HCT116 (cell line): ENCODE data around the gene PIK3CB. TPM values are rescaled to one million over a fixed set of nuclear protein-coding genes. Genes with fewer than 3 reads are reported as not detected.

ENCODE experiments used
- ATAC-seq: fragments of 200-7000 bp; cut with Tn5 transposase; 2 replicates; pipeline ENCODE4 v1.9.1; 2020; ENCODE audit warnings: mild to moderate bottlenecking, moderate library complexity
- BruUV-seq: library from RNA; stranded (reverse); fragments of 400-500 nt; replicated peaks from 2 replicates; lab custom pipeline; 2021; lab: Mats Ljungman, UMichigan
- CTCF ChIA-PET: fragments of 300-600 bp; sonication (Branson Sonifier 250); formaldehyde crosslinking; loops from one replicate; lab custom pipeline; 2021; ENCODE audit warnings: antibody characterized with exemption; lab: Charles Lee
- POLR2A ChIA-PET: fragments of 300-600, 350-600 bp; sonication (Branson Sonifier 250); formaldehyde crosslinking; loops from one replicate; lab custom pipeline; 2021; ENCODE audit warnings: antibody characterized with exemption; lab: Charles Lee
- RAD21 ChIA-PET, 2 experiments: fragments of 300-600 bp; sonication (Branson Sonifier 250); formaldehyde crosslinking; loops; one replicate each; lab custom pipeline; 2023; ENCODE audit warnings: low total read pairs in 2 of 2; ENCODE audit not compliant: uncharacterized antibody in 2 of 2, unreplicated experiment in 2 of 2, low non-redundant PET in 1 of 2; lab: Charles Lee
- DNase-seq: peaks from one replicate; pipeline ENCODE4 v3.0.0-alpha.2; 2010; ENCODE audit warnings: low read depth, low spot score
- H2AFZ ChIP-seq: fragments of 200-600 bp; shearing (Covaris generic), sonication (generic); 2 replicates; pipeline ENCODE4 v1.6.1; 2017; ENCODE audit warnings: low read depth, mixed run types, mixed read lengths, antibody characterized with exemption, low read length; ENCODE audit not compliant: poor library complexity, severe bottlenecking
- H3K27ac ChIP-seq: 2 replicates; pipeline ENCODE4 v1.5.1; 2012; ENCODE audit warnings: low read depth, low read length
- H3K27me3 ChIP-seq: fragments of 200-600 bp; sonication (generic); 2 replicates; pipeline ENCODE4 v1.6.1; 2016; ENCODE audit warnings: mixed run types, low read length, mixed read lengths; ENCODE audit not compliant: insufficient read depth
- H3K36me3 ChIP-seq, 2 experiments: fragments of 200-500 bp in 1 of 2; fragments of 200-600 bp in 1 of 2; sonication (Bioruptor generic) in 1 of 2; sonication (generic) in 1 of 2; 2 replicates each; pipeline versions ENCODE4 v1.5.1 to v1.6.1; 2014 to 2016; ENCODE audit warnings: low read length in 2 of 2, inconsistent platforms in 1 of 2, mixed read lengths in 1 of 2, mixed run types in 1 of 2; ENCODE audit not compliant: insufficient read depth in 2 of 2, control insufficient read depth in 1 of 2
- H3K4me1 ChIP-seq, 2 experiments: fragments of 200-600 bp in 1 of 2; sonication (generic) in 1 of 2; 2 replicates each; pipeline versions ENCODE4 v1.5.1 to v1.6.1; 2012 to 2017; ENCODE audit warnings: low read length in 2 of 2, inconsistent platforms in 1 of 2, mild to moderate bottlenecking in 1 of 2, mixed read lengths in 1 of 2, mixed run types in 1 of 2, moderate library complexity in 1 of 2; ENCODE audit not compliant: insufficient read depth in 2 of 2, control insufficient read depth in 1 of 2
- H3K4me2 ChIP-seq: fragments of 200-600 bp; sonication (generic); 2 replicates; pipeline ENCODE4 v1.6.1; 2017; ENCODE audit warnings: mixed run types, low read length, mixed read lengths
- H3K4me3 ChIP-seq, 2 experiments: fragments of 200-600 bp in 1 of 2; sonication (generic) in 1 of 2; replicated peaks in 1 of 2; 2 replicates each; pipeline ENCODE4 v1.5.1; 2011 to 2016; ENCODE audit warnings: low read length in 2 of 2, control low read depth in 1 of 2, low read depth in 1 of 2, mild to moderate bottlenecking in 1 of 2, mixed read lengths in 1 of 2, mixed run types in 1 of 2
- H3K79me2 ChIP-seq: fragments of 200-600 bp; sonication (generic); 2 replicates; pipeline ENCODE4 v1.6.1; 2017; ENCODE audit warnings: mild to moderate bottlenecking, mixed run types, low read length, moderate library complexity, mixed read lengths; ENCODE audit not compliant: insufficient read depth
- H3K9ac ChIP-seq: fragments of 200-600 bp; sonication (generic); 2 replicates; pipeline ENCODE4 v1.6.1; 2016; ENCODE audit warnings: low read length, mixed read lengths
- H3K9me2 ChIP-seq: fragments of 200-600 bp; sonication (generic), shearing (Covaris generic); 2 replicates; pipeline ENCODE4 v1.6.1; 2017; ENCODE audit warnings: mixed run types, mild to moderate bottlenecking, moderate library complexity; ENCODE audit not compliant: insufficient read depth
- H3K9me3 ChIP-seq, 2 experiments: fragments of 200-500 bp in 1 of 2; fragments of 200-600 bp in 1 of 2; sonication (Bioruptor generic) in 1 of 2; sonication (generic) in 1 of 2; 2 replicates each; pipeline ENCODE4 v1.6.1; 2014 to 2017; ENCODE audit warnings: low read length in 2 of 2, mixed read lengths in 2 of 2, inconsistent platforms in 1 of 2, low read depth in 1 of 2, mild to moderate bottlenecking in 1 of 2, mixed run types in 1 of 2, moderate library complexity in 1 of 2; ENCODE audit not compliant: control insufficient read depth in 1 of 2, insufficient read depth in 1 of 2
- H4K20me1 ChIP-seq: fragments of 200-600 bp; sonication (generic), shearing (Covaris generic); 2 replicates; pipeline ENCODE4 v1.6.1; 2017; ENCODE audit warnings: mixed run types, mild to moderate bottlenecking, moderate library complexity; ENCODE audit not compliant: insufficient read depth
- CEBPB ChIP-seq: IDR thresholded peaks from 2 replicates; pipeline ENCODE4 v1.6.1; 2012; ENCODE audit warnings: low read depth
- EGR1 ChIP-seq: IDR thresholded peaks from 2 replicates; pipeline ENCODE4 v1.6.1; 2012; ENCODE audit warnings: low read depth
- ELF1 ChIP-seq: IDR thresholded peaks from 2 replicates; pipeline ENCODE4 v1.6.1; 2012; ENCODE audit warnings: low read depth, borderline replicate concordance
- EZH2 ChIP-seq: fragments of 200-600 bp; sonication (generic); IDR thresholded peaks from 2 replicates; pipeline ENCODE4 v1.6.1; 2017; ENCODE audit warnings: antibody characterized with exemption, mixed run types
- EZH2phosphoT487 ChIP-seq: fragments of 200-600 bp; IDR thresholded peaks from 2 replicates; pipeline ENCODE4 v1.6.1; 2018; ENCODE audit warnings: antibody characterized with exemption, borderline replicate concordance
- JUND ChIP-seq: IDR thresholded peaks from 2 replicates; pipeline ENCODE4 v1.6.1; 2012
- POLR2A ChIP-seq: IDR thresholded peaks from 2 replicates; pipeline ENCODE4 v1.7.0; 2011; ENCODE audit warnings: borderline replicate concordance; ENCODE audit not compliant: insufficient read depth, insufficient read length; ENCODE audit errors: extremely low read depth
- POLR2AphosphoS5 ChIP-seq: IDR thresholded peaks from 2 replicates; pipeline ENCODE4 v1.6.1; 2011; ENCODE audit warnings: mild to moderate bottlenecking, low read depth, low read length, moderate library complexity
- SP1 ChIP-seq: IDR thresholded peaks from 2 replicates; pipeline ENCODE4 v1.6.1; 2012; ENCODE audit warnings: low read depth
- SRF ChIP-seq: IDR thresholded peaks from 2 replicates; pipeline ENCODE4 v1.6.1; 2012; ENCODE audit warnings: low read depth
- ZBTB33 ChIP-seq: IDR thresholded peaks from 2 replicates; pipeline ENCODE4 v1.6.1; 2011; ENCODE audit warnings: mild to moderate bottlenecking, low read length, moderate library complexity; ENCODE audit not compliant: insufficient replicate concordance; ENCODE audit errors: extremely low read depth
- ZNF274 ChIP-seq: fragments of 200-500 bp; sonication (Bioruptor generic); IDR thresholded peaks from 2 replicates; pipeline ENCODE4 v1.6.1; 2014; ENCODE audit warnings: mild to moderate bottlenecking, low read depth, low read length, inconsistent platforms
- intact Hi-C: fragments of 100-400 bp; cut with micrococcal nuclease; formaldehyde crosslinking; loops from 2 replicates; pipeline ENCODE4 v1.10.0; 2022
- total RNA-seq: library from RNA; stranded (reverse); gene quantifications from one replicate; pipeline ENCODE4 v1.2.1, GENCODE V29; 2021; ENCODE audit not compliant: unreplicated experiment
- TF ChIP-seq, protein P1 (sequence below): IDR thresholded peaks from 2 replicates; pipeline ENCODE4 v1.6.1; 2012; ENCODE audit warnings: low read depth

Gene PIK3CB
- total RNA-seq, 1 experiment from 2014 or later, result 44.3 TPM

GRCh38 chr3:138877226-138877625, 42.5 kb upstream of the PIK3CB start:
- H3K4me2 ChIP-seq, result no peak overlapping the region
- no peaks in the 10 kb centered on the region for H3K9me2 ChIP-seq
- intact Hi-C loops, result no loop called here
- POLR2A ChIA-PET, result no interaction called here
- no peak overlapping the region for H3K4me3 ChIP-seq
- H3K4me1 ChIP-seq, result no peaks in the 10 kb centered on the region
- ATAC-seq, result no peak
- H3K36me3 ChIP-seq, result no peaks in the 10 kb centered on the region
- CTCF ChIA-PET, result no interaction called here
- BruUV-seq, result no TSS peak
- H4K20me1 ChIP-seq, result no peaks in the 10 kb centered on the region
- H3K9ac ChIP-seq, result no peak overlapping the region
- TF ChIP-seq EZH2phosphoT487 (no peak), ZNF274 (no peak), EZH2 (no peak), JUND (no peak), ELF1 (no peak), EGR1 (no peak), ZBTB33 (no peak), SRF (no peak), CEBPB (no peak), POLR2AphosphoS5 (no peak), POLR2A (no peak), SP1 (no peak)
- TF ChIP-seq, protein P1, sequence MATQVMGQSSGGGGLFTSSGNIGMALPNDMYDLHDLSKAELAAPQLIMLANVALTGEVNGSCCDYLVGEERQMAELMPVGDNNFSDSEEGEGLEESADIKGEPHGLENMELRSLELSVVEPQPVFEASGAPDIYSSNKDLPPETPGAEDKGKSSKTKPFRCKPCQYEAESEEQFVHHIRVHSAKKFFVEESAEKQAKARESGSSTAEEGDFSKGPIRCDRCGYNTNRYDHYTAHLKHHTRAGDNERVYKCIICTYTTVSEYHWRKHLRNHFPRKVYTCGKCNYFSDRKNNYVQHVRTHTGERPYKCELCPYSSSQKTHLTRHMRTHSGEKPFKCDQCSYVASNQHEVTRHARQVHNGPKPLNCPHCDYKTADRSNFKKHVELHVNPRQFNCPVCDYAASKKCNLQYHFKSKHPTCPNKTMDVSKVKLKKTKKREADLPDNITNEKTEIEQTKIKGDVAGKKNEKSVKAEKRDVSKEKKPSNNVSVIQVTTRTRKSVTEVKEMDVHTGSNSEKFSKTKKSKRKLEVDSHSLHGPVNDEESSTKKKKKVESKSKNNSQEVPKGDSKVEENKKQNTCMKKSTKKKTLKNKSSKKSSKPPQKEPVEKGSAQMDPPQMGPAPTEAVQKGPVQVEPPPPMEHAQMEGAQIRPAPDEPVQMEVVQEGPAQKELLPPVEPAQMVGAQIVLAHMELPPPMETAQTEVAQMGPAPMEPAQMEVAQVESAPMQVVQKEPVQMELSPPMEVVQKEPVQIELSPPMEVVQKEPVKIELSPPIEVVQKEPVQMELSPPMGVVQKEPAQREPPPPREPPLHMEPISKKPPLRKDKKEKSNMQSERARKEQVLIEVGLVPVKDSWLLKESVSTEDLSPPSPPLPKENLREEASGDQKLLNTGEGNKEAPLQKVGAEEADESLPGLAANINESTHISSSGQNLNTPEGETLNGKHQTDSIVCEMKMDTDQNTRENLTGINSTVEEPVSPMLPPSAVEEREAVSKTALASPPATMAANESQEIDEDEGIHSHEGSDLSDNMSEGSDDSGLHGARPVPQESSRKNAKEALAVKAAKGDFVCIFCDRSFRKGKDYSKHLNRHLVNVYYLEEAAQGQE, result no peak
- RAD21 ChIA-PET, result no interaction called here
- no peak overlapping the region for H2AFZ ChIP-seq
- H3K27me3 ChIP-seq, result no peaks in the 10 kb centered on the region
- H3K27ac ChIP-seq, result no peak overlapping the region
- no peaks in the 10 kb centered on the region for H3K9me3 ChIP-seq
- no peaks in the 10 kb centered on the region for H3K79me2 ChIP-seq
- DNase-seq, result no peak
